Subcutaneous preadipocyte (primary cell): ENCODE data around the gene ZBTB34. TPM values are rescaled to one million over a fixed set of nuclear protein-coding genes. Genes with fewer than 3 reads are reported as not detected.

Experiments used
- total RNA-seq: library from RNA; depleted of rRNA; stranded (reverse); fragments of >200 nt; gene quantifications from 2 replicates; pipeline ENCODE4 v1.2.3, GENCODE V29; 2012

ZBTB34 gene, protein sequence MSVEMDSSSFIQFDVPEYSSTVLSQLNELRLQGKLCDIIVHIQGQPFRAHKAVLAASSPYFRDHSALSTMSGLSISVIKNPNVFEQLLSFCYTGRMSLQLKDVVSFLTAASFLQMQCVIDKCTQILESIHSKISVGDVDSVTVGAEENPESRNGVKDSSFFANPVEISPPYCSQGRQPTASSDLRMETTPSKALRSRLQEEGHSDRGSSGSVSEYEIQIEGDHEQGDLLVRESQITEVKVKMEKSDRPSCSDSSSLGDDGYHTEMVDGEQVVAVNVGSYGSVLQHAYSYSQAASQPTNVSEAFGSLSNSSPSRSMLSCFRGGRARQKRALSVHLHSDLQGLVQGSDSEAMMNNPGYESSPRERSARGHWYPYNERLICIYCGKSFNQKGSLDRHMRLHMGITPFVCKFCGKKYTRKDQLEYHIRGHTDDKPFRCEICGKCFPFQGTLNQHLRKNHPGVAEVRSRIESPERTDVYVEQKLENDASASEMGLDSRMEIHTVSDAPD
- total RNA-seq: 5.5 and 6.1 TPM in 2 replicates

DNA sequence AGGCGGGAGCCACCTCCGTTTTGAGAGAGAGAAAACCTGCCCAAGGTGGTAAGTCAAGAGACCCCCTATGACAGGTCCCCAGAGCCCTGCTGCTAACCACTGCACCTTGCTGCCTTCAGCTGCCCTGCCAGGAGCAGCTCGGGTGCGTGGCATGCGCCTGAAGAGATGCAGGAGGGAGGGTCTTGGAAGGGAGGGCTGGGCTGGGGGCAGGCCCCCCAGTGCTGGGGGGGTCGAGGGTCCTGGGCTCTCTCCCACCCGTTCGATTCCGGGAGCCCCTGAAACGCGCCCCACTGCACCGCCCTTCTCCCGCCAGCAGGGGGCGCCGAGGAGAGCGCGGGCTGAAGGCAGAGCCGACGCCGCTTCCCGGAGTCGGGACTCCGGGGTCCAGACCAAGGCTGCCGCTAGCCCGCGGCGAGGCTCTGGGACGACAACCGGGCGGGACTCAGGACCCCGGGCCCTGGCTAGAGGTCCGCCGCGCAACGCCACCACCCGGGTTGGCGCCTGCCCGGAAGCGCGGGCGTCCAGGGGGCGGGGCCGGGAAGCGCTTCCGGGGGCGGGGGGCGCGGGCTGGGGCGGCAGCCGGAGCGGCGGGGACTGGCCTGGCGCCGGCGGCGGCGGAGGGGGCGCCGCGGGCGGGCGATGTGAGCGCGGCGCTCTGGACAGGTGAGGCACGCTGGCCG is at the start of gene ZBTB34:
ZBTB34 (plus strand) TSS at position 563 of the 680 bp plus-strand sequence. CDS start 18,761 bp downstream, outside the sequence.

DNA sequence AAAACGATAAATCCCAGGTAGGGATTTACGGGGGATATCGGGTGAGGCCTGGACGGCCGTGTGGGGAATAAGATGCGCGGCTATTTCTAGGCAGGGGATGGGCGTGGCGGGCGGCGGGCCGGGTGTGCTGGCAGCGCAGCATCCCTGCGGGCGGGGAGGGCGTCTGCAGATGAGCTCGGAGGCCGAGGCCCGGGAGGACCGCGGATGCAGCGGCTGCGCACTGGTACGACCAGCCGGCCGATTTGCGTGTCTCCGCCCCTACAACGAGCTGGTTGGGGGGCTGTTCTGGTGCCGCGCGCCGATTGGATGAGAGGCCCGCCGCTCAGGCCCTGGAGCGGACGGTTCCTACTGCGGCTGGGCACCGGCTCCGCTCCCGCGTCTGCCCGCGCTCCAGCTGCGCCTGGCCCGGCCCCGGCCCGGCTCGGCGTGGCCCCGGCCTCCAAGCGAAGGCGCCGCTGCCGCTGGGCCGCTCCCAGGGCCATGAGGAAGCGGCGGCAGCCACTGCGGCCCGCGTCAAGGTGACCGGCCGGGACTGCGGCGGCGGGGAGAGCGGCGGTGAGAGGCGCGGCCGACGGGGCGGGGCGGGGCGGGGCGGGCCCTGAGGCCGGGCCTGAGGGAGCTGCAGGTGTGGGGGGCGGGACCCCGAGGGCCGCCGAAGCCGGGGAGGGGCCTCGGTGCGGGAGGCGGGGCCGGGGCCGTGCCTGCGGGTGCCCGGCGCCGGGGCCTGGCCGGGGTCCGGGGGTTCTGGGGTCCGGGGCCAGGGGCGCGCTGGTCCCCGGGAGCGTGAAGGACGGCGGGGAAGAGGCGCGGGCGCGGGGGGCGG is 54.2 kb downstream of the ZBTB34 start, which contains the start of gene RALGPS1:
RALGPS1 (plus strand) TSS at position 325 of the 823 bp plus-strand sequence. CDS start 47,508 bp downstream, outside the sequence.

Other genes starting within 250 kb of the ZBTB34 start
- gene LMX1B, start 246.7 kb upstream of the ZBTB34 start, total RNA-seq: under 0.01 TPM in 1 of 2 replicates, not detected in the other
- 8.8 and 71.7 TPM in 2 replicates for gene ZBTB43, start 55.6 kb upstream of the ZBTB34 start, total RNA-seq
- gene RALGPS1, start 54.1 kb downstream of the ZBTB34 start, total RNA-seq: 2.0 and 3.3 TPM in 2 replicates